GM10266 (cell line): ENCODE measurements around the gene PYY.
"Not testable (repeated sequence)": the region's sequence is repeated elsewhere in the genome, so short reads cannot be mapped to it uniquely, and the experiment has no call there.

Experiments
- DNase-seq: peaks from one replicate; pipeline ENCODE4 v3.0.0; 2012; ENCODE audit errors: extremely low spot score
- CTCF ChIP-seq: IDR thresholded peaks from 2 replicates; pipeline ENCODE4 v1.5.1; 2012; ENCODE audit warnings: mild to moderate bottlenecking, low read depth; ENCODE audit not compliant: control insufficient read depth, insufficient read depth; ENCODE audit errors: missing control alignments

The PYY gene

GRCh38 chr17:43998552-43998951 is 44.8 kb upstream of the PYY start:
- no peak for TF ChIP-seq CTCF
- no peak for DNase-seq

GRCh38 chr17:43997180-43997579 is 43.4 kb upstream of the PYY start:
- not testable (repeated sequence) for DNase-seq

- no peak for TF ChIP-seq CTCF
- no peak for DNase-seq
Observed at GRCh38 chr17:43995150-43995471, 41.4 kb upstream of the PYY start.

GRCh38 chr17:43994272-43995149 is 40.8 kb upstream of the PYY start:
- peak; percentile 73 for TF ChIP-seq CTCF
- peak; percentile 76 for DNase-seq

GRCh38 chr17:43992641-43993040 is 38.9 kb upstream of the PYY start:
- no peak for DNase-seq
- TF ChIP-seq CTCF = no peak

GRCh38 chr17:43988301-43988700 is 34.6 kb upstream of the PYY start:
- DNase-seq = no peak
- no peak for TF ChIP-seq CTCF

- TF ChIP-seq CTCF = no peak
- no peak for DNase-seq
Observed at GRCh38 chr17:43987131-43988021, 33.6 kb upstream of the PYY start.
